Mesothelial cell of epicardium (in vitro differentiated cells): Measurements from ENCODE around the gene STK10. TPM values are rescaled to one million over a fixed set of nuclear protein-coding genes. Genes with fewer than 3 reads are reported as not detected.

Experiments
- DNase-seq, 2 experiments: peaks; one replicate each; pipeline ENCODE4 v3.0.0; 2021; ENCODE audit warnings: low spot score in 2 of 2; ENCODE audit not compliant: unreplicated experiment in 2 of 2
- H3K27ac Mint-ChIP-seq: 2 replicates; pipeline ENCODE4 v1.8.0; 2021; ENCODE audit warnings: mixed read lengths
- H3K27me3 Mint-ChIP-seq: 2 replicates; pipeline ENCODE4 v1.8.0; 2021; ENCODE audit warnings: low read depth, mixed read lengths
- H3K36me3 Mint-ChIP-seq: 2 replicates; pipeline ENCODE4 v1.8.0; 2021; ENCODE audit warnings: mixed read lengths
- H3K4me1 Mint-ChIP-seq: 2 replicates; pipeline ENCODE4 v1.8.0; 2021; ENCODE audit warnings: mixed read lengths
- H3K4me3 Mint-ChIP-seq: 2 replicates; pipeline ENCODE4 v1.8.0; 2021; ENCODE audit warnings: mild to moderate bottlenecking, moderate library complexity, mixed read lengths
- H3K9me3 Mint-ChIP-seq: 2 replicates; pipeline ENCODE4 v1.8.0; 2021; ENCODE audit warnings: mixed read lengths
- total RNA-seq: library from RNA; stranded (reverse); gene quantifications from 3 replicates; pipeline ENCODE4 v1.2.1, GENCODE V29; 2021
- TF ChIP-seq, protein P1 (sequence below): fragments of 200-600 bp; sonication (generic); IDR thresholded peaks from one replicate; pipeline ENCODE4 v1.5.0; 2021; ENCODE audit warnings: antibody characterized with exemption; ENCODE audit not compliant: unreplicated experiment

Gene STK10
- total RNA-seq, 1 donor from 2014 or later, result 15.5 TPM

DNA sequence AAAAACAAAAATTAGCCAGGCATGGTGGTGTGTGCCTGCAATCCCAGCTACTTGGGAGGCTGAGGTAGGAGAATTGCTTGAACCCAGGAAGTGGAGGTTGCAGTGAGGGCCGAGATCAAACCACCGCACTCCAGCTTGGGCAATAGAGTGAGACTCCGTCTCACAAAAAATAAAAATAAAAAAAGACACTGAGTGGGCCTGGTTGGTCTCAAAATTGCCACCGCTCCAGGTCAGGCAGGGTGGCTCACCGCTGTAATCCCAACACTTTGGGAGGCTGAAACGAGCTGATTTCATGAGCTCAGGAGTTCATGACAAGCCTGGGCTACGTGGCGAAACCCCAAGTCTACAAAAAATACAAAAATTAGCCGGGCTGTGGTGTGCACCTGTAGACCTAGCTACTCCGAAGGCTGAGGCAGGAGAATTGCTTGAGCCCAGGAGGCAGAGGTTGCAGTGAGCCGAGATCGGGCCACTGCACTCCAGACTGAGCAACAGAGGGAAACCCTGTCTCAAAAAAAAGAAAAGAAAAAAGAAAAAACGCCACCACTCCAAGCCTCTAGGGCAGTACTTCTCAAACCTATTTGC lies 1.8 kb downstream of the STK10 start:
- TF ChIP-seq, protein P1, sequence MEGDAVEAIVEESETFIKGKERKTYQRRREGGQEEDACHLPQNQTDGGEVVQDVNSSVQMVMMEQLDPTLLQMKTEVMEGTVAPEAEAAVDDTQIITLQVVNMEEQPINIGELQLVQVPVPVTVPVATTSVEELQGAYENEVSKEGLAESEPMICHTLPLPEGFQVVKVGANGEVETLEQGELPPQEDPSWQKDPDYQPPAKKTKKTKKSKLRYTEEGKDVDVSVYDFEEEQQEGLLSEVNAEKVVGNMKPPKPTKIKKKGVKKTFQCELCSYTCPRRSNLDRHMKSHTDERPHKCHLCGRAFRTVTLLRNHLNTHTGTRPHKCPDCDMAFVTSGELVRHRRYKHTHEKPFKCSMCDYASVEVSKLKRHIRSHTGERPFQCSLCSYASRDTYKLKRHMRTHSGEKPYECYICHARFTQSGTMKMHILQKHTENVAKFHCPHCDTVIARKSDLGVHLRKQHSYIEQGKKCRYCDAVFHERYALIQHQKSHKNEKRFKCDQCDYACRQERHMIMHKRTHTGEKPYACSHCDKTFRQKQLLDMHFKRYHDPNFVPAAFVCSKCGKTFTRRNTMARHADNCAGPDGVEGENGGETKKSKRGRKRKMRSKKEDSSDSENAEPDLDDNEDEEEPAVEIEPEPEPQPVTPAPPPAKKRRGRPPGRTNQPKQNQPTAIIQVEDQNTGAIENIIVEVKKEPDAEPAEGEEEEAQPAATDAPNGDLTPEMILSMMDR, result no peak
- peaks cover 24% of the 10 kb centered on the region for H3K27me3 Mint-ChIP-seq
- H3K9me3 Mint-ChIP-seq, result no peaks in the 10 kb centered on the region
- no peak for DNase-seq
- no peak overlapping the region for H3K4me3 Mint-ChIP-seq
- peaks cover 13% of the 10 kb centered on the region for H3K4me1 Mint-ChIP-seq
- H3K36me3 Mint-ChIP-seq, result peaks cover 2% of the 10 kb centered on the region
- H3K27ac Mint-ChIP-seq, result no peak overlapping the region

DNA sequence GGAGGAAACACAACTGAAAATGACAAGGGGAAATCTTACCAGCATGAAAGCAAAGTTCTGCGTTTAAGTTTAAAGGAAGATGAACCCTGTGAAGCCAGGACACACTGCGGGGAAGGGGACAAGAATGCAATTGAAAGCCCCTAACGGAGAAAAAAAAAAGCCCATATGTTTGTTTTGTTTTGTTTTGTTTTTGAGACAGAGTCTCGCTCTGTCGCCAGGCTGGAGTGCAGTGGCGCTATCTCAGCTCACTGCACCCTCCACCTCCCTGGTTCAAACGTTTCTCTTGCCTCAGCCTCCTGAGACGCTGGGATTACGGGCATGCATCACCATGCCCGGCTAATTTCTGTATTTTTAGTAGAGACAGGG lies 2.9 kb downstream of the STK10 start:
- H3K36me3 Mint-ChIP-seq, result peaks cover 5% of the 10 kb centered on the region
- peaks cover 5% of the 10 kb centered on the region for H3K9me3 Mint-ChIP-seq
- H3K4me3 Mint-ChIP-seq, result no peak overlapping the region
- H3K4me1 Mint-ChIP-seq, result peaks cover 13% of the 10 kb centered on the region
- no peak overlapping the region for H3K27ac Mint-ChIP-seq
- H3K27me3 Mint-ChIP-seq, result peaks cover 22% of the 10 kb centered on the region
- TF ChIP-seq, protein P1, result no peak
- DNase-seq, result no peak

DNA sequence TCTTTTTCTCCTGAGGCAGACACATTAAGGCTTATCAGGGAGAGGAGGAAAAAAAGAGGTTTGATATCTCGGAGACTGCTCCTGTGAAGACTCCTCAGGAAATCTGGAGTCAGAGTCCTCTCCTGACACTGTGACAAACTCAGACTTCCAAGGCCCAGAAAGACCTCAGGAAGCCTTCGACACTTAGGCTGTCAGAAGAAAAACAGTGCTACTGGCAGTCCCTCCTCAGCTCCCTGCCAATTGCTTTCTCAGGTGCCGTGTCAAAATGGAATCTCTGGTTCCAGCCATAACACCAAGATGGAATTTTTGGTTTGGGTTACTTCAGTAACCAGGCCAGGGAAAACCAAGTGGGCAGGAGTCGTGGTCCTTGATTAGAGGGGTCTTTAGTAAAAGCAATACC lies 4.1 kb downstream of the STK10 start:
- Mint-ChIP-seq H3K4me1 (peaks cover 13% of the 10 kb centered on the region), H3K4me3 (no peak overlapping the region), H3K36me3 (peaks cover 5% of the 10 kb centered on the region), H3K27me3 (peaks cover 13% of the 10 kb centered on the region), H3K9me3 (peaks cover 5% of the 10 kb centered on the region), H3K27ac (no peak overlapping the region)
- DNase-seq, result no peak
- TF ChIP-seq, protein P1, result no peak

DNA sequence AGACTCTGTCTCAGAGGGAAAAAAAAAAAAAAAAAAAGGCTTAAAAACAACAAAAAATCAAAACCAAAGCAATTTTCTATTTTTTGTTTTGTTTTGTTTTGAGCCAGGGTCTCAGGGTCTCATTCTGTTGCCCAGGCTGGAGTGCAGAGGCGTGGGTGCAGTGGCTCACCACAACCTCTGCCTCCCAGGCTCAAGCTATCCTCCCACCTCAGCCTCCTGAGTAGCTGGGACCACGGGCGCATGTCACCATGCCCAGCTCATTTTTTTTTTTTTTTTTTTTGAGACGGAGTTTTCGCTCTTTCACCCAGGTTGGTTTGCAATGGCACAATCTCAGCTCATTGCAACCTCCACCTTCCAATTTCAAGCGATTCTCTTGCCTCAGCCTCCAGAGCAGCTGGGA lies 5.7 kb downstream of the STK10 start:
- peaks cover 5% of the 10 kb centered on the region for H3K9me3 Mint-ChIP-seq
- peaks cover 10% of the 10 kb centered on the region for H3K4me1 Mint-ChIP-seq
- H3K4me3 Mint-ChIP-seq, result no peak overlapping the region
- DNase-seq, result no peak
- H3K36me3 Mint-ChIP-seq, result peaks cover 5% of the 10 kb centered on the region
- peaks cover 10% of the 10 kb centered on the region for H3K27me3 Mint-ChIP-seq
- no peak overlapping the region for H3K27ac Mint-ChIP-seq
- TF ChIP-seq, protein P1, result no peak

DNA sequence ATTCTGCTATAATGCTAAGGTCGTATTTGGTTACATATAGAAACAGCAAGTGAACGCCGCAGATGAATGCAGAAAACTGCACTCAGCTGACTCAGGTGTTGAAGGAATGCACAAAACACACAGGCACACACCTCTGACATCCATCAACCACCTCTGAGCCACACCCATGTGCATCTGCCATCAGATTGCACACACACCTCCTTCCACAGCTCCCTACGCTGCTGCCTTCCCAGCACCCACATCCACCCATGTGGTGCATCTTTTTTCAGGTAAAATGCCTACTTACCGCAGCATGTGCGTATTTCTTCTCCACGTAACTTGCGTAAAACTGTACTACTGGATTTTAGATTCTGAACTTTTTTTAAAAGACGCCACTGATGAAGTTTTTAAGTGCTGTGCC lies 7.1 kb downstream of the STK10 start:
- H3K4me3 Mint-ChIP-seq, result no peak overlapping the region
- no peak for DNase-seq
- H3K9me3 Mint-ChIP-seq, result peaks cover 5% of the 10 kb centered on the region
- peaks cover 5% of the 10 kb centered on the region for H3K36me3 Mint-ChIP-seq
- H3K4me1 Mint-ChIP-seq, result peaks cover 5% of the 10 kb centered on the region
- H3K27ac Mint-ChIP-seq, result no peak overlapping the region
- peaks cover 3% of the 10 kb centered on the region for H3K27me3 Mint-ChIP-seq
- TF ChIP-seq, protein P1, result no peak
